ENCODE data around the gene AIP. TPM values are rescaled to one million over a fixed set of nuclear protein-coding genes. Genes with fewer than 3 reads are reported as not detected.

Gene AIP
- total RNA-seq, 1 experiment from 2014 or later, result 110 TPM

GRCh38 chr11:67504005-67504949 lies 21.5 kb downstream of the AIP start:
- peak overlapping the region; percentile 99 for H3K4me3 Mint-ChIP-seq (ENCODE audit: unreplicated experiment)
- Histone ChIP-seq H3K4me3 (ENCODE audit: low read depth, low read length) (peak overlapping the region; percentile 91), H3K36me3 (ENCODE audit: control insufficient read depth, insufficient read depth, low read length) (peaks cover 3% of the 10 kb centered on the region; the same call in 1 of the 2 replicates), H3K9me3 (no peaks in the 10 kb centered on the region), H3K4me1 (peaks cover 32% of the 10 kb centered on the region), H3K27me3 (replicated peaks; ENCODE audit: control insufficient read depth, insufficient read depth, low read length) (no peaks in the 10 kb centered on the region)
- peaks cover 33% of the 10 kb centered on the region for H3K4me1 Mint-ChIP-seq (ENCODE audit: low read depth, unreplicated experiment)
- H3K36me3 Mint-ChIP-seq (ENCODE audit: insufficient read depth, unreplicated experiment), result peaks cover 60% of the 10 kb centered on the region
- ChIA-PET POLR2A (no interaction called here), CTCF (interaction anchor here (1.7 kb wide), 1 partner anchor 103 kb away, joined by 4 read pairs; the partner anchor contains the start of gene PPP1CA)
- intact Hi-C loops (cut with micrococcal nuclease; ENCODE audit: unreplicated experiment), result loop anchor here (1.0 to 10.0 kb wide), 2 partner anchors 21 to 389 kb away; partner anchors contain the start of genes AIP and KDM2A
- no peaks in the 10 kb centered on the region for H3K9me3 Mint-ChIP-seq (ENCODE audit: unreplicated experiment)
- DNase-seq, result peak; percentile 56 to 60
- no TSS peak for BruUV-seq (replicated peaks)
- no peaks in the 10 kb centered on the region for H3K27me3 Mint-ChIP-seq (ENCODE audit: insufficient read depth, unreplicated experiment)
- no peak for TF ChIP-seq CTCF (IDR thresholded peaks at IDR 0.05; ENCODE audit: insufficient read depth in 1 of 2, low read depth in 1 of 2, low read length in 1 of 2, severe bottlenecking in 1 of 2, unreplicated experiment in 1 of 2)
- peak overlapping the region; percentile 87 for H3K27ac Mint-ChIP-seq (ENCODE audit: unreplicated experiment)

GRCh38 chr11:67504950-67505581 lies 22.2 kb downstream of the AIP start, which contains the start of gene PITPNM1:
Gene PITPNM1, minus strand, starts transcription at chr11:67505363. Its CDS starts 1,183 bp downstream, at chr11:67504180.
- H3K9me3 Mint-ChIP-seq (ENCODE audit: unreplicated experiment), result no peaks in the 10 kb centered on the region
- intact Hi-C loops (cut with micrococcal nuclease; ENCODE audit: unreplicated experiment), result loop anchor here (1.0 to 10.0 kb wide), 5 partner anchors 22 to 390 kb away; partner anchors contain the start of genes AIP, CORO1B, KDM2A and PPP1CA
- no peak for TF ChIP-seq CTCF (IDR thresholded peaks at IDR 0.05; ENCODE audit: insufficient read depth in 1 of 2, low read depth in 1 of 2, low read length in 1 of 2, severe bottlenecking in 1 of 2, unreplicated experiment in 1 of 2)
- BruUV-seq (replicated peaks), result no TSS peak
- no peaks in the 10 kb centered on the region for H3K27me3 Mint-ChIP-seq (ENCODE audit: insufficient read depth, unreplicated experiment)
- peaks cover 67% of the 10 kb centered on the region for H3K36me3 Mint-ChIP-seq (ENCODE audit: insufficient read depth, unreplicated experiment)
- Histone ChIP-seq H3K27me3 (replicated peaks; ENCODE audit: control insufficient read depth, insufficient read depth, low read length) (no peaks in the 10 kb centered on the region), H3K36me3 (ENCODE audit: control insufficient read depth, insufficient read depth, low read length) (peaks cover 3% of the 10 kb centered on the region; the same call in 1 of the 2 replicates), H3K4me3 (ENCODE audit: low read depth, low read length) (peak within 1 kb of the TSS; percentile 91), H3K9me3 (no peaks in the 10 kb centered on the region), H3K4me1 (peaks cover 40% of the 10 kb centered on the region)
- DNase-seq, result peak; percentile 83 to 90
- peaks cover 41% of the 10 kb centered on the region for H3K4me1 Mint-ChIP-seq (ENCODE audit: low read depth, unreplicated experiment)
- peak within 1 kb of the TSS; percentile 100 for H3K27ac Mint-ChIP-seq (ENCODE audit: unreplicated experiment)
- H3K4me3 Mint-ChIP-seq (ENCODE audit: unreplicated experiment), result peak within 1 kb of the TSS; percentile 99
- ChIA-PET POLR2A (no interaction called here), CTCF (interaction anchor here (0.6 to 1.7 kb wide), 2 partner anchors 104 to 125 kb away, joined by 3 to 4 read pairs; partner anchors contain the start of gene PPP1CA)
